Measurements from ENCODE around the gene STAT5B. TPM values are rescaled to one million over a fixed set of nuclear protein-coding genes. Genes with fewer than 3 reads are reported as not detected.

Gene STAT5B
- total and polyA plus RNA-seq, 2 of the 13 experiments (the other 11 are each of a cell fraction or from before 2014, with no cell fraction given), result 21.0 to 42.8 TPM

DNA sequence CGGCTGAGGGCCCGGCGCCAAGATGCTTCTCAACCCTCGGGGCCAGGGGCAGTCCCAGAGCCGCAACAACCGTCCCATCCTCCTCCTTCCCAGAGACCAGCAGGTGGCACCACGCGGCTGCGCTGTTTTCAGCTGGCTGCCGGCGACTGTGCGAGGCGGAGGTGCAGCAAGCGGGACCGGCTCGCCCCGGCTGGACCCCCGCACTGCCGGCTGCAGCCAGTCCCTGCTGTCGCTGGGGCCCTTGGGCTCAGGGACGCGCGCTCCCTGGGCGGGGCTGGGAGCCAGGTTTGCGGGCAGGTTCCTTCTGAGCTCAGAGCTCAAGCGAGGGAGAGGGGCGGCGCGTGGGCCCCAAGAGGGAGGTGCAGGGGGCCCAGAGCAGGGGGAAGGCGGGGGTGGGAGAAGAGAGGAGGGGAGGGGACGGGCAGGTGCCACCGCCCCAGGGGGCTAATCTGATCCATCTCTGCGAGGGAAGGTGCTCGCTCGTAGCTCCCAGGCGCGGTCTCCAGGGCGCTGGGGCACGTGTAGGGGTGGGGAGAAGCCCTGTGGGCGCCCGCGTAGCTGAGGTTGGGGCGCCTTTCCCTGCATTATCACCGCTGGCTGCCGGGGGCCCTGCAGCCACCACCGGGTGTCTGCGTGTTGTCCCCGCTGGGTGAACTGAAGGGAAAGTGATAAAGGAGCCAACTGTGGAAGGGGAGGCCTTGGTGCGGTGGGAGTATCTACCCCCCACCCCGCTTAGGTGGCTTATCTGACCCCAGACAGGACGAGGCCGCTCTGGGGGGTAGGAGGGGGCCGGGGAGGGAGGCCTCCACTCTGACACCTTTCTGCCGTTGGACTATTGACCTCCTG lies 36.3 kb upstream of the STAT5B start (continued):
- TF ChIP-seq ZFP90 (CRISPR knock-in tag; IDR thresholded peaks at IDR 0.05; ENCODE audit: borderline replicate concordance) (0 out of 2 replicates have a peak, but pooled peaks have one; percentile 53), ZBTB7A (CRISPR knock-in tag; IDR thresholded peaks at IDR 0.05) (peak; percentile 80), HOXA7 (CRISPR knock-in tag; IDR thresholded peaks at IDR 0.05) (no peak), HNF4G (IDR thresholded peaks at IDR 0.05; ENCODE audit: borderline replicate concordance, low read depth, low read length) (peak; percentile 6; the same call in 1 of the 2 replicates), HNF4G (CRISPR knock-in tag; IDR thresholded peaks at IDR 0.05; ENCODE audit: borderline replicate concordance, low read depth) (no peak), REL (CRISPR knock-in tag; conservative IDR thresholded peaks at IDR 0.05) (no peak), DNMT1 (CRISPR knock-in tag; IDR thresholded peaks at IDR 0.05) (peak; percentile 93; the same call in 1 of the 2 replicates), ASH2L (IDR thresholded peaks at IDR 0.05; ENCODE audit: insufficient read length, low read depth, low read length) (peak; percentile 76), LCORL (IDR thresholded peaks at IDR 0.05) (no peak), LCORL (CRISPR knock-in tag; IDR thresholded peaks at IDR 0.05) (peak; percentile 63), ELF3 (CRISPR knock-in tag; IDR thresholded peaks at IDR 0.05) (peak; percentile 40; the same call in 1 of the 2 replicates), ZNF558 (CRISPR knock-in tag; IDR thresholded peaks at IDR 0.05; ENCODE audit: borderline replicate concordance) (no peak), RXRA (CRISPR knock-in tag; IDR thresholded peaks at IDR 0.05) (no peak; the same call in 1 of the 2 replicates), ZNF331 (CRISPR knock-in tag; IDR thresholded peaks at IDR 0.05) (peak; percentile 45; the same call in 1 of the 2 replicates), RFXANK (CRISPR knock-in tag; IDR thresholded peaks at IDR 0.05) (no peak), ZNF225 (CRISPR knock-in tag; IDR thresholded peaks at IDR 0.05) (peak; percentile 58; the same call in 1 of the 2 replicates), ZSCAN22 (CRISPR knock-in tag; IDR thresholded peaks at IDR 0.05) (0 out of 2 replicates have a peak, but pooled peaks have one; percentile 39), STAT5B (CRISPR knock-in tag; IDR thresholded peaks at IDR 0.05) (no peak)
- TF ChIP-seq, protein P1, sequence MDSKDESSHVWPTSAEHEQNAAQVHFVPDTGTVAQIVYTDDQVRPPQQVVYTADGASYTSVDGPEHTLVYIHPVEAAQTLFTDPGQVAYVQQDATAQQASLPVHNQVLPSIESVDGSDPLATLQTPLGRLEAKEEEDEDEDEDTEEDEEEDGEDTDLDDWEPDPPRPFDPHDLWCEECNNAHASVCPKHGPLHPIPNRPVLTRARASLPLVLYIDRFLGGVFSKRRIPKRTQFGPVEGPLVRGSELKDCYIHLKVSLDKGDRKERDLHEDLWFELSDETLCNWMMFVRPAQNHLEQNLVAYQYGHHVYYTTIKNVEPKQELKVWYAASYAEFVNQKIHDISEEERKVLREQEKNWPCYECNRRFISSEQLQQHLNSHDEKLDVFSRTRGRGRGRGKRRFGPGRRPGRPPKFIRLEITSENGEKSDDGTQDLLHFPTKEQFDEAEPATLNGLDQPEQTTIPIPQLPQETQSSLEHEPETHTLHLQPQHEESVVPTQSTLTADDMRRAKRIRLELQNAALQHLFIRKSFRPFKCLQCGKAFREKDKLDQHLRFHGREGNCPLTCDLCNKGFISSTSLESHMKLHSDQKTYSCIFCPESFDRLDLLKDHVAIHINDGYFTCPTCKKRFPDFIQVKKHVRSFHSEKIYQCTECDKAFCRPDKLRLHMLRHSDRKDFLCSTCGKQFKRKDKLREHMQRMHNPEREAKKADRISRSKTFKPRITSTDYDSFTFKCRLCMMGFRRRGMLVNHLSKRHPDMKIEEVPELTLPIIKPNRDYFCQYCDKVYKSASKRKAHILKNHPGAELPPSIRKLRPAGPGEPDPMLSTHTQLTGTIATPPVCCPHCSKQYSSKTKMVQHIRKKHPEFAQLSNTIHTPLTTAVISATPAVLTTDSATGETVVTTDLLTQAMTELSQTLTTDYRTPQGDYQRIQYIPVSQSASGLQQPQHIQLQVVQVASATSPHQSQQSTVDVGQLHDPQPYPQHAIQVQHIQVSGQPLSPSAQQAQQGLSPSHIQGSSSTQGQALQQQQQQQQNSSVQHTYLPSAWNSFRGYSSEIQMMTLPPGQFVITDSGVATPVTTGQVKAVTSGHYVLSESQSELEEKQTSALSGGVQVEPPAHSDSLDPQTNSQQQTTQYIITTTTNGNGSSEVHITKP (CRISPR knock-in tag; IDR thresholded peaks at IDR 0.05; ENCODE audit: low read depth), result no peak
- TF ChIP-seq, protein P2, sequence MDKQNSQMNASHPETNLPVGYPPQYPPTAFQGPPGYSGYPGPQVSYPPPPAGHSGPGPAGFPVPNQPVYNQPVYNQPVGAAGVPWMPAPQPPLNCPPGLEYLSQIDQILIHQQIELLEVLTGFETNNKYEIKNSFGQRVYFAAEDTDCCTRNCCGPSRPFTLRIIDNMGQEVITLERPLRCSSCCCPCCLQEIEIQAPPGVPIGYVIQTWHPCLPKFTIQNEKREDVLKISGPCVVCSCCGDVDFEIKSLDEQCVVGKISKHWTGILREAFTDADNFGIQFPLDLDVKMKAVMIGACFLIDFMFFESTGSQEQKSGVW (CRISPR knock-in tag; IDR thresholded peaks at IDR 0.05; ENCODE audit: borderline replicate concordance), result no peak
- TF ChIP-seq, protein P3, sequence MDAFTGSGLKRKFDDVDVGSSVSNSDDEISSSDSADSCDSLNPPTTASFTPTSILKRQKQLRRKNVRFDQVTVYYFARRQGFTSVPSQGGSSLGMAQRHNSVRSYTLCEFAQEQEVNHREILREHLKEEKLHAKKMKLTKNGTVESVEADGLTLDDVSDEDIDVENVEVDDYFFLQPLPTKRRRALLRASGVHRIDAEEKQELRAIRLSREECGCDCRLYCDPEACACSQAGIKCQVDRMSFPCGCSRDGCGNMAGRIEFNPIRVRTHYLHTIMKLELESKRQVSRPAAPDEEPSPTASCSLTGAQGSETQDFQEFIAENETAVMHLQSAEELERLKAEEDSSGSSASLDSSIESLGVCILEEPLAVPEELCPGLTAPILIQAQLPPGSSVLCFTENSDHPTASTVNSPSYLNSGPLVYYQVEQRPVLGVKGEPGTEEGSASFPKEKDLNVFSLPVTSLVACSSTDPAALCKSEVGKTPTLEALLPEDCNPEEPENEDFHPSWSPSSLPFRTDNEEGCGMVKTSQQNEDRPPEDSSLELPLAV (CRISPR knock-in tag; conservative IDR thresholded peaks at IDR 0.05; ENCODE audit: low read depth), result no peak
- TF ChIP-seq, protein P4, sequence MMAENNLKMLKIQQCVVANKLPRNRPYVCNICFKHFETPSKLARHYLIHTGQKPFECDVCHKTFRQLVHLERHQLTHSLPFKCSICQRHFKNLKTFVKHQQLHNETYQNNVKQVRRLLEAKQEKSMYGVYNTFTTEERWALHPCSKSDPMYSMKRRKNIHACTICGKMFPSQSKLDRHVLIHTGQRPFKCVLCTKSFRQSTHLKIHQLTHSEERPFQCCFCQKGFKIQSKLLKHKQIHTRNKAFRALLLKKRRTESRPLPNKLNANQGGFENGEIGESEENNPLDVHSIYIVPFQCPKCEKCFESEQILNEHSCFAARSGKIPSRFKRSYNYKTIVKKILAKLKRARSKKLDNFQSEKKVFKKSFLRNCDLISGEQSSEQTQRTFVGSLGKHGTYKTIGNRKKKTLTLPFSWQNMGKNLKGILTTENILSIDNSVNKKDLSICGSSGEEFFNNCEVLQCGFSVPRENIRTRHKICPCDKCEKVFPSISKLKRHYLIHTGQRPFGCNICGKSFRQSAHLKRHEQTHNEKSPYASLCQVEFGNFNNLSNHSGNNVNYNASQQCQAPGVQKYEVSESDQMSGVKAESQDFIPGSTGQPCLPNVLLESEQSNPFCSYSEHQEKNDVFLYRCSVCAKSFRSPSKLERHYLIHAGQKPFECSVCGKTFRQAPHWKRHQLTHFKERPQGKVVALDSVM (CRISPR knock-in tag; IDR thresholded peaks at IDR 0.05), result peak; percentile 22; the same call in 1 of the 2 replicates
